Mucosa of stomach (tissue), 1 donor: ENCODE measurements around the gene CHI3L2.

Source experiments
- H3K27me3 ChIP-seq: one replicate; pipeline ENCODE4 v1.7.0; 2013; ENCODE audit warnings: mild to moderate bottlenecking, low read length; ENCODE audit not compliant: control insufficient read depth, insufficient read depth
- H3K36me3 ChIP-seq: one replicate; pipeline ENCODE4 v1.7.0; 2013; ENCODE audit warnings: low read length; ENCODE audit not compliant: control insufficient read depth, insufficient read depth
- H3K4me1 ChIP-seq: one replicate; pipeline ENCODE4 v1.7.0; 2013; ENCODE audit warnings: mild to moderate bottlenecking, low read length; ENCODE audit not compliant: control insufficient read depth, insufficient read depth
- H3K4me3 ChIP-seq: one replicate; pipeline ENCODE4 v1.7.0; 2013; ENCODE audit warnings: low read length
- H3K9ac ChIP-seq: one replicate; pipeline ENCODE4 v1.7.0; 2013; ENCODE audit warnings: mild to moderate bottlenecking, low read length, moderate library complexity
- H3K9me3 ChIP-seq: one replicate; pipeline ENCODE4 v1.7.0; 2013; ENCODE audit warnings: mild to moderate bottlenecking, low read length, moderate library complexity; ENCODE audit not compliant: control insufficient read depth
- donor health status: Pancreatic carcinoma.

CHI3L2 gene, protein sequence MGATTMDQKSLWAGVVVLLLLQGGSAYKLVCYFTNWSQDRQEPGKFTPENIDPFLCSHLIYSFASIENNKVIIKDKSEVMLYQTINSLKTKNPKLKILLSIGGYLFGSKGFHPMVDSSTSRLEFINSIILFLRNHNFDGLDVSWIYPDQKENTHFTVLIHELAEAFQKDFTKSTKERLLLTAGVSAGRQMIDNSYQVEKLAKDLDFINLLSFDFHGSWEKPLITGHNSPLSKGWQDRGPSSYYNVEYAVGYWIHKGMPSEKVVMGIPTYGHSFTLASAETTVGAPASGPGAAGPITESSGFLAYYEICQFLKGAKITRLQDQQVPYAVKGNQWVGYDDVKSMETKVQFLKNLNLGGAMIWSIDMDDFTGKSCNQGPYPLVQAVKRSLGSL

DNA sequence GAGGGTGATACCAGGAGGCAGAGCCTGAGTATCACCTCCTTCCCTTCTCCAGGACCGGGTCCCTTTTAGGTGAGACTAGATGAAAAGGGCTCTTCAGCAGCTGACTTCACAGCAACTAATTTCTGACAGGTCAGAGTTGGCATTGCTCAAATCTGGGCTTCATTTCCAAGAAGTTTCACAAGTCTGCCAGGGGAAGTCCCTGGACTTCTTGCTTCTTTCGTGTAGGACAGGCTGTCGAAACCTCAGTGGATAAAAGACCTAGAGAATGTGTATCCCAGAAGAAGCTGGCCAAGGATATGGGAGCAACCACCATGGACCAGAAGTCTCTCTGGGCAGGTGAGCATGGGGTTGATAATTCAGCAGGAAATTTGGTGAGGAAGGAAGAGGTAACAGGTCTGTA is at the start of gene CHI3L2:
CHI3L2 (plus strand) TSS at position 280 of the 400 bp plus-strand sequence; CDS start at position 297, 17 bp downstream.
- Histone ChIP-seq H3K4me3 (no peak within 1 kb of the TSS), H3K9ac (no peak within 1 kb of the TSS), H3K9me3 (no peaks in the 10 kb centered on the region)

DNA sequence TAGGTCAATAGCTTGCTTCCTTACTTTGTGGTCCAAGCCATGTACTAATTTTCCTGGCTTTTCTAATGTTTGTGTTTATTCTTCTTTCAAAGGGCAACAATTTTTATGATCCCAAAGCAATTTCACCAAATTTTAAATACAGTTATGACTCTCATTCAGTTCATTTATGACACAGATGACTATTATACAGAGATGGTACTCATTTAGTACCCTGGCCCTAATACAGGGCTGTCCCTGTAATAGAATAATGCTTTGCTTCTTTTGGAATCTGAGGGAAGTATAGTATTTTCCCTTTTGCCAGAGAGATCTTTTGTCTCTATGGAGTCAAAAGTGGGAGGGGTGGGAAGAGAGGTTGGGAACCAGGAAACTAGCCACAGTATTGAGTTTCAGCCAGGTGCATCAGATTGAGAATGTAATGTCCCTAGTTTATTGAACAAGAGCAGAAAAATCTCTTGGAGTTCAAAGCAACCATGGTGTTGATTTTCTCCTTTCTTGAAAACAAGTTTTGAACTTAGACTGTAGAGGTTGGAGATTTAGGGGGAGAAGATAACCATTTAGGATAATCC is 47.5 kb upstream of the CHI3L2 start:
- no peak overlapping the region for H3K9ac ChIP-seq
- H3K4me1 ChIP-seq, result no peaks in the 10 kb centered on the region
- no peaks in the 10 kb centered on the region for H3K27me3 ChIP-seq
- H3K9me3 ChIP-seq, result no peaks in the 10 kb centered on the region
- no peaks in the 10 kb centered on the region for H3K36me3 ChIP-seq
- no peak overlapping the region for H3K4me3 ChIP-seq

More for the DNA sequence above, at the start of gene CHI3L2:
- Histone ChIP-seq H3K36me3 (no peaks in the 10 kb centered on the region), H3K4me1 (peaks cover 26% of the 10 kb centered on the region), H3K27me3 (no peaks in the 10 kb centered on the region)

DNA sequence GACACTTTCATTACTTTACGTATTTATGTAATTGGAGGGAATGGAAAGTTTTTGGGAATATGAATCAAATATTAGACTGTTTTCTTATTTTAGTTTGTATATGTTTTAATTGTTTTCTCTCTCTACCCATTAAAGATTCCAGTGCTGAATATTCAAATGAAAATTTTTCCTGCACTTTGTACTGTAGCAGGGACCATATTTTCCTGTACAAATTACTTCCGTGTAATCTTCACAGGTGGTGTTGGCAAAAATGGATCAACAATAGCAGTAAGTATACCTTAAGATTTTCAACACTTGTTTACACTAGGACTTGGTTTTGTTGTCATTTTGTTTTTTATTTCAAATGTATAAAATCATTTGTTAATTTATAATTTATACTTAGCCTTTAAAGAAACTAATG is 45.5 kb upstream of the CHI3L2 start:
- Histone ChIP-seq H3K27me3 (no peaks in the 10 kb centered on the region), H3K36me3 (peaks cover under 1% of the 10 kb centered on the region), H3K4me1 (no peaks in the 10 kb centered on the region), H3K9ac (no peak overlapping the region), H3K9me3 (no peaks in the 10 kb centered on the region), H3K4me3 (no peak overlapping the region)

DNA sequence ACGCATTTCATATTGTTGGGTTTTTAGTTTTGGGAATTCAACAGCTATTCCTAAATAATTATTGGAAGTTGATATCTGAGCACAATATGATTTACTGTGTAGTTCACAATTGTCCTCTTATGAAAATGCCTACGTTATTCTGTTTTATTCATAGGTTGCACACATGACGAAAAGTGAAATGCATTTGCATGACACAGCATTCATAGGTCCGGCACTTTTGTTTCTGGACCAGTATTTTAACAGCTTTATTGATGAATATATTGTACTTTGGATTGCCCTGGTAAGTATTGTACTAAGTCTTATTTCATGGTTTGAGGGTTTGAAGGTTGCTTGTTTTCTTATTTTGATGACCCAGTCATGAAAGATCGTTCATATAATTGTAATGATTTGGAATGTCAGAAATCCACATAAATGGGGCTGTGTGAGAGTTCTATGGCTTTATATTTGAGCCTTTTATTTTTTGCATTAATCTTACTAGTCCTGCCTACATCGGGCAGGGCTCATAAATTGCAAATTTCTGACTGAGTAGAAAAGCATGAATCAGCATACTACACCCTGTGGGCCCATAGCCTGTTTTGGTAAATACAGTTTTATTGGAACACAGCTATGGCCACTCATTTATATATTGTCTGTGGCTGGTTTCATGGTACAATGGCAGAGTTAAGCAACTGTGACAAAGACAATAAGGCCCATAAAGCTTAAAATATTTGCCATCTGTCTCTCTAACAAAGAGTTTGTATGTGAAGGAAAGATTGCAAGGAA is 44.0 kb upstream of the CHI3L2 start:
- peaks cover 9% of the 10 kb centered on the region for H3K36me3 ChIP-seq
- no peaks in the 10 kb centered on the region for H3K9me3 ChIP-seq
- no peak overlapping the region for H3K9ac ChIP-seq
- no peaks in the 10 kb centered on the region for H3K4me1 ChIP-seq
- H3K27me3 ChIP-seq, result no peaks in the 10 kb centered on the region
- no peak overlapping the region for H3K4me3 ChIP-seq

DNA sequence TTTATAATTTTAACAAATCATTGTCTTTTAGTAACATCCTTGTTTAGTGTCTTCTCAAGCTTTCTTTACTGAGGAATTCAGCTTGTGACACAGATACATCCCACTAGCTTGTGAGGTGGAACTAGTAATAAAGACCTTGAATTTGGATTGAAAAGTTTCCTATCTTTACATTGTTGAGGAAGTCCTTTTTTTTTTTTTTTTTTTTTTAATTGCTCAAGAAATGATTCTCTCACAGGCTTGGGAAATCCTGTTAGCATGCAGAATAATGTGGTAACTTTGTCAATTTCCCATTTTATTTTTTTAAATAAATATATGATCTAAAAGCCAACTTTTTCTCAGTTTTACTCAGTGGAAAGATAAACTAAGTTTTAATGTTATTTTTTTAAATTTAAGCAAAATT is 42.9 kb upstream of the CHI3L2 start:
- Histone ChIP-seq H3K9me3 (no peaks in the 10 kb centered on the region), H3K4me1 (no peaks in the 10 kb centered on the region), H3K27me3 (no peaks in the 10 kb centered on the region), H3K4me3 (no peak overlapping the region), H3K36me3 (peaks cover 9% of the 10 kb centered on the region), H3K9ac (no peak overlapping the region)

DNA sequence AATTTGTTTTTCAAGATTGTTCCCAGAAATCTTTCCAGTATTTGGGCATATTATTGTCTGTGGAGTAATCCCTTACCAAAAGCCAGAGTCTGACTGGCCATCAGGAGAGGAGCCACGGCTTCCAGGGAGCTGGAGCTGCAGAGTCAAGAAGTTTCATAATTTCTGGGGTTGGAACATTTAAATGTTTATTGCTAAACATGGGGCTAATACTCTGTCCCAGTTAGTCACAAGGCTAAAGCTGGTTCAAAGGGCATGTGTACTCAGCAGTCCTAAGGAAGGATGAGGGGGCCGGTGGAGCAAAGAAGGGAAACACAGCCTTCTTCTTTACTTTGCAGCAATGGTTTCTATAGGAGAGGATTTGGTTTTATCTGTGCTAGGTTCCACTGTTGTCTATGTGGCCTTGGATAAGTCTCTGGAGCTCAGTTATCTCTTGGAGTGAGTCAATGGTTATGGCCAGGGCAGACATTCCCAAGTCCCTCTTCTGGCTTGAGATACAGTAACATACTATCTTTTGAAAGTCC is 36.5 kb upstream of the CHI3L2 start:
- H3K4me3 ChIP-seq, result no peak overlapping the region
- H3K9ac ChIP-seq, result no peak overlapping the region
- peaks cover 43% of the 10 kb centered on the region for H3K4me1 ChIP-seq
- peaks cover 30% of the 10 kb centered on the region for H3K36me3 ChIP-seq
- no peaks in the 10 kb centered on the region for H3K9me3 ChIP-seq
- no peaks in the 10 kb centered on the region for H3K27me3 ChIP-seq

DNA sequence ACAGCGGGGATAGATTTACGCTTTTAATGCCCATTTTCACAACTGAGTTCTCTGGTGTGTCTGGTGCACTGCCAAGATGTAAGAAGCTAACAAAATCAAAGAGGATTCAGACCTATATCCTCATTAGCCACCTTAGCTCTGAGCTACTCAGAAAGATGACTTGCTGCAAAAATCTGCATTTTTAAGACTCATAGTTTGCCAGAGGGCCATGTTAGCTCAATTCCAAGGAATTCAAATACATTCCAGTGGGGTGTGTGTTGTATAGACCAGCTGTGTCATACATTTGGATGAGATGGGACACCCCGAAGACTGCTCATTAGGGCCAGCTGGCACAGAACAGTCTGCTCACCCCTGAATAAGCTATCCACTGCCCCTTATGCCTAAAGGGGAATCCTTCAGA is 36.0 kb upstream of the CHI3L2 start:
- no peaks in the 10 kb centered on the region for H3K27me3 ChIP-seq
- H3K36me3 ChIP-seq, result peaks cover 30% of the 10 kb centered on the region
- H3K4me1 ChIP-seq, result peaks cover 43% of the 10 kb centered on the region
- H3K4me3 ChIP-seq, result no peak overlapping the region
- no peaks in the 10 kb centered on the region for H3K9me3 ChIP-seq
- H3K9ac ChIP-seq, result no peak overlapping the region

DNA sequence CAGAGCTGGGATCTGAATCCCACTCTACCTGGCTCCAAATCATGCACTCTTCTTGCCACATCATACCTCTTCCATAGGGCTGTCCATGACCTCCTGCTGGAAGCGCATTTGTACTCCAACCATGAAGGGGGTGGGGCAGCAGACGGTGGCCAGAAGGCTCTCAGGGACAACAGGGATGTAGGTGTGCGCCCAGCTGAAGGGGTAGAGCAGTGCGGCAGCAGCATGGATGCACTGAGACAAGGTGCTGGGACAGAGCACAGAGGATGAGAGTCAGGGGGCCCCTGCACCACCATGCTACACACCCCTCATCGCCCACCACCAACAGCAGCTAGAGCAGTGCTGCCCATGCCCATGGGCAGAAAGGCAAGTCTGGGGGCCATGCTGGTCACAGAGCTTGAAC is 35.4 kb upstream of the CHI3L2 start:
- Histone ChIP-seq H3K4me1 (peaks cover 43% of the 10 kb centered on the region), H3K9me3 (no peaks in the 10 kb centered on the region), H3K4me3 (no peak overlapping the region), H3K36me3 (peaks cover 31% of the 10 kb centered on the region), H3K27me3 (no peaks in the 10 kb centered on the region), H3K9ac (no peak overlapping the region)

DNA sequence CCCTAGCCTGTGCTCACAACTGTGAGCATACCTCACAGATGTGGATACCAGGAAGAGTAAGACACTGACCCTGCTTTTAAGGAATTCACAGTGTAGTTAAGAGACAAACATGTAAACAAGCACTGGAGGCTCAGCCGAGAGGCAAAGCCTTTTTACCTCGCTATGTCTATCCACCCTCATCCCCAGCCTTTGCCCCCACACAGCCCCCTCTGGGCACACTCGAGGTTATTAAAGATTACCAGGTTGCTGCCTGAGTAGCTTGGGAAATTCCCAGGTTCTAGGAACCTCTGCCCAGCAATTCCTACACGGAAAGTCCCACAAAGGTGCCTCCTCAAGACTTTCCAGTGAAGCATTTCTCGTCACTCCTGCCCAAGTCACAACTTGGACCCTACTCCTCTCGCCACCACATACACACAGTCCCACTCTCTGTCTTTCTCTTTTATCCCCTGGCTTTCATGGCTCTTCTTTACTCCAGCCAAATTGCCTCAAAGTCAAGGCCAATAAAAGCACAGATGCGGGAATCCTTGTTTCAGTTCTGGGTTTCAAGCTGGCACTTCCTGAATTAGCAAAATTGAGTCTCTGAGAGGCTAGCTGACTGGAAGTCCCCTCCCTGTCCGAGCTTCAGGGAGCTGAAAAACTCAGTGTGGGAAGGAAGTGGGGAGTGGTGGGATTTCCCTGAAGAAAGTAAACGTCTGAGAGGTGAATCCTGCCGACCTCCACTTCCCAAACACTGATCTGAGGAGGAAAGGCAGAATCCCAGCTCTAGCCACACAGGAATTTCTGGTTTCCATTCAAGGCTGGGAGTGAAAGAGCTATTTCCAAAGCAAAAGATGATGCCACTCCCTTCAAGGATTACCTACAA is 34.6 kb upstream of the CHI3L2 start:
- Histone ChIP-seq H3K4me3 (no peak overlapping the region), H3K9me3 (no peaks in the 10 kb centered on the region), H3K27me3 (no peaks in the 10 kb centered on the region), H3K4me1 (peaks cover 43% of the 10 kb centered on the region), H3K9ac (no peak overlapping the region), H3K36me3 (peaks cover 30% of the 10 kb centered on the region)

DNA sequence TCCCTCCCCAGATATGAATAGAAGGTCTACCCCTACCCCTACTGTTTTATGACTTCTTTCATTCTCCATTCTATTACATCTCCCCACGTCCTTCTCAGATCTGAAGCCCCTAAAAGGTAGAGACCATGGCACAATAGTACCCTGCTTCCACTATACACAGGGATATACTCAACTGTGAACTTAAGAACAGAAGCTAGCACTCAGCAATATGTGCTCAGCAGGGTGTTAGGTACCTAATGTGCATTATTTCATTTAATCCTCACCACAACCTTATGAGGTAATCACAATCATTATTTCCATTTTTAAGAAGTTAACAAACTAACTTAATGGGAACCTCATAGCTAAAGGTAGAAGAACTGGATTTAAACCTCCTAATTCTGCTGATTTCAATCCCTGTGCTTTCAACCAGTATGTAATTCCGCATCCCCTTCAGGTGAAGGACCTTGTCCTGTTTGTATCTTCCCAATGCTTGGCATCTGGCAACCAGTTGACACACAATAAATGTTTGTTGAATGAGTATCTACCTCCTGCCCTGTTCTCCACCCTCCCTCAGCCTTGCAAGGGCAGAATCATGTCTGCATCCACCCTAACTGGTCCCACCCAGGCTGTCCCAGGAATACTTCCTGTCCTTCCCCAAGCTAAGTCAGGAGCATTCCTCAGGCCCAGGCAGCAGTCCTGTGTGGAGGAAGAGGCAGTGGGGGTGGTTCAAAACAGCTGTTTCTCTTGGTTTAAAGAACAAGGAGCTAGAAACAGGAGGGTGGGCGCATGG is 33.6 kb upstream of the CHI3L2 start:
- Histone ChIP-seq H3K9me3 (no peaks in the 10 kb centered on the region), H3K4me1 (peaks cover 45% of the 10 kb centered on the region), H3K27me3 (no peaks in the 10 kb centered on the region), H3K36me3 (peaks cover 39% of the 10 kb centered on the region), H3K9ac (no peak overlapping the region), H3K4me3 (no peak overlapping the region)
